ENCODE measurements around the gene TFAP2C.

- no peak for TF ChIP-seq ZNF274 (IDR thresholded peaks at IDR 0.05; ENCODE audit: low read depth, low read length)
- no peak for TF ChIP-seq YY1 (IDR thresholded peaks at IDR 0.05; ENCODE audit: insufficient read depth, insufficient read length)
Measured at GRCh38 chr20:56657879-56658278, 28.8 kb downstream of the TFAP2C start.
